OCI-LY1 (cell line): ENCODE measurements around the gene TOP3B.

Experiments used
- EZH2 ChIP-seq: fragments of 200-600 bp; sonication (generic), shearing (Covaris generic); IDR thresholded peaks from 2 replicates; pipeline ENCODE4 v1.8.0; 2017; ENCODE audit warnings: borderline replicate concordance, mixed run types, mild to moderate bottlenecking, antibody characterized with exemption, low read length, moderate library complexity, mixed read lengths
- TF ChIP-seq, protein P1 (sequence below): fragments of 200-600 bp; sonication (generic), shearing (Covaris generic); IDR thresholded peaks from 2 replicates; pipeline ENCODE4 v1.5.1; 2017; ENCODE audit warnings: mild to moderate bottlenecking, antibody characterized with exemption, low read length, moderate library complexity, mixed read lengths

- TF ChIP-seq, protein P1, sequence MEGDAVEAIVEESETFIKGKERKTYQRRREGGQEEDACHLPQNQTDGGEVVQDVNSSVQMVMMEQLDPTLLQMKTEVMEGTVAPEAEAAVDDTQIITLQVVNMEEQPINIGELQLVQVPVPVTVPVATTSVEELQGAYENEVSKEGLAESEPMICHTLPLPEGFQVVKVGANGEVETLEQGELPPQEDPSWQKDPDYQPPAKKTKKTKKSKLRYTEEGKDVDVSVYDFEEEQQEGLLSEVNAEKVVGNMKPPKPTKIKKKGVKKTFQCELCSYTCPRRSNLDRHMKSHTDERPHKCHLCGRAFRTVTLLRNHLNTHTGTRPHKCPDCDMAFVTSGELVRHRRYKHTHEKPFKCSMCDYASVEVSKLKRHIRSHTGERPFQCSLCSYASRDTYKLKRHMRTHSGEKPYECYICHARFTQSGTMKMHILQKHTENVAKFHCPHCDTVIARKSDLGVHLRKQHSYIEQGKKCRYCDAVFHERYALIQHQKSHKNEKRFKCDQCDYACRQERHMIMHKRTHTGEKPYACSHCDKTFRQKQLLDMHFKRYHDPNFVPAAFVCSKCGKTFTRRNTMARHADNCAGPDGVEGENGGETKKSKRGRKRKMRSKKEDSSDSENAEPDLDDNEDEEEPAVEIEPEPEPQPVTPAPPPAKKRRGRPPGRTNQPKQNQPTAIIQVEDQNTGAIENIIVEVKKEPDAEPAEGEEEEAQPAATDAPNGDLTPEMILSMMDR, result no peak
- TF ChIP-seq EZH2, result no peak
Measured at GRCh38 chr22:21978564-21979386, 3.8 kb downstream of the TOP3B start.
